HG03442 (cell line): ENCODE data around the gene FAM83F.
"Not testable (repeated sequence)": the region's sequence is repeated elsewhere in the genome, so short reads cannot be mapped to it uniquely, and the experiment has no call there.

Experiments used
- ATAC-seq: cut with Tn5 transposase; IDR thresholded peaks from one replicate; pipeline ENCODE4 v1.9.1; 2021; ENCODE audit warnings: mild to moderate bottlenecking, moderate library complexity; ENCODE audit not compliant: unreplicated experiment

The FAM83F gene

GRCh38 chr22:40009951-40010671 is 15.4 kb downstream of the FAM83F start:
- ATAC-seq: no peak

DNA sequence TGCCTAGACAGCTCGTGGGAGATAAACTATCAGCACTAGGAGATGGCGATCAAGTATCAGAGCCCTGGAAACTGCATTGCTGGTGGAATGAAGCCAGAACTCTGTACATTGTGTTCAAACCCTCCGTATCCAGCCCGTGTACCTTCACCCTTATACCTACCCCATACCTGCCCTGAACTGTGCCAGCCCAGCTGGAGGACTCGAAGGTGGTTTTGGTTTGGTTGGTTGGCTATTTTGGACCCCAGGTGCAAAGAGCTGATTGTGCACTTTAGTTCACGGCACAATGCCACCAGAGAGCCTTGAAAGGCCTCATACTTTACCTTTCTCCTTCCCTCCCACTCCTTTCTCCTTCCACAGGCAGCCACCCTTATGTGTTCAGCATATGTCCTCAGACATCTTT is 16.0 kb downstream of the FAM83F start:
- ATAC-seq: no peak

DNA sequence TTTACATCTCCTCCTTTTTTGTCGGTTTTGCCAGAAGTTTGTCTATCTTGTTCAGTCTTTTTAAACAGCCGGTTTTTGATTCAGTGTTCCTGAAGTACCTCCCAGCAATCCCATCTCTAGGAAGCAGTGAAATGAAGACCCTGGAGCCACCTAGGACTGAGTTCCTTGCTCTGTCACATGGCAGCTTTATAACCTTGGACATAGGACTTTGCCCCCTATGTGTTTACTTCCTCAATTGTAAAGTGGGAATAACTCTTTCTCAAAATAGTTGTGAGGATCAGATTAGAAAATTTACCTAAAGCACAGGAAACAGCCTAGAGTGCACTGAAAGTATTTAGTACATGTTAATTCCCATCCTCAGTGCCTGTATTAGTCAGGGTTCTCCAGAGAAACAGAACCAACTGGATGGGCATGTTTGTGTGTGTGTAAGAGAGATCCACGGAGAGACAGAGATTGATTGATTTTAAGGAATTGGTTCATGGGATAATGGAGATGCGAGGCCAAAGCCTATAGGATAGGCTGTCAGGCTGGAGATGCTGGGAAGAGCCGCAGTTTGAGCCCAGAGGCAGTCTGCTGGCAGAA is 20.0 kb downstream of the FAM83F start:
- ATAC-seq: no peak

GRCh38 chr22:40015358-40015976 is 20.7 kb downstream of the FAM83F start:
- ATAC-seq: no peak

DNA sequence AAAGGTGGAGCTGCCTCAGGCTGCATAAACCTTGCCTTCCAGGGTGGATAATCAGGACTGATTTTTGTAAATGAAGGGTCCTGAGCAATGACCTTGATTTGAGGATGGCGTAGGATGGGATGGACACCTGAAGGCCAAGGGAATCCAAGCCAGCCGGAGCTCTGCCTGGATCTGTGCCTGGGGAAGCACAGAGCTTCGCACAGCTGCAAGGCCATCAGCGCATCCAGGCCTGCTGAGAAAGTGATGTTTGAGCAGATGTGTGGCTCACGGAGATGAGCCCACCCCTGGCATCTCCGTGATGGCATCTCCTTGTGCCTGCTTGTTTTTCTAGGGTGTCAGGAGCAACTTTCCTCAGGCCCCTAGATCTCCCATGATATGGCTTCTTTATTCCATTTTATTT is 23.3 kb downstream of the FAM83F start:
- ATAC-seq: no peak

GRCh38 chr22:40019100-40019499 is 24.3 kb downstream of the FAM83F start:
- ATAC-seq: no peak

GRCh38 chr22:40020956-40021355 is 26.2 kb downstream of the FAM83F start:
- no peak for ATAC-seq

DNA sequence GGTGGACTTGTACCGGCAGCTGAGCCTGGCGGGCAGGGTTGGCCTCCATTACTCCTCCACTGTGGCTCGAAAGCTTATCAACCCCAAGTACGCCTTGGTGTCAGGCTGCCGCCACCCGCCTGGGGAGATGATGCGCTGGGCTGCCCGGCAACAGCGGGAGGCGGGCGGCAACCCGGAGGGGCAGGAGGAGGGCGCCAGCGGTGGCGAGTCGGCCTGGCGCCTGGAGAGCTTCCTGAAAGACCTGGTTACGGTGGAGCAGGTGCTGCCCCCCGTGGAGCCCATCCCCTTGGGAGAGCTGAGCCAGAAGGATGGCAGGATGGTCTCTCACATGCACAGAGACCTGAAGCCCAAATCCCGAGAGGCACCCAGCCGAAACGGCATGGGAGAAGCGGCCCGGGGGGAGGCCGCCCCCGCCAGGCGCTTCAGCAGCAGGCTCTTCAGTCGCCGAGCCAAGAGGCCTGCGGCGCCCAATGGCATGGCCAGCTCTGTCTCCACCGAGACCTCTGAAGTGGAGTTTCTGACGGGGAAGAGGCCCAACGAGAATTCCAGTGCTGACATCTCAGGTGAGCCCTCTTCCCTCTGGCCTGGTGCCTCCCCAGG is 26.7 kb downstream of the FAM83F start:
- no peak for ATAC-seq

- no peak for ATAC-seq
These were observed 27.9 kb downstream of the FAM83F start for GRCh38 chr22:40022536-40023240.

DNA sequence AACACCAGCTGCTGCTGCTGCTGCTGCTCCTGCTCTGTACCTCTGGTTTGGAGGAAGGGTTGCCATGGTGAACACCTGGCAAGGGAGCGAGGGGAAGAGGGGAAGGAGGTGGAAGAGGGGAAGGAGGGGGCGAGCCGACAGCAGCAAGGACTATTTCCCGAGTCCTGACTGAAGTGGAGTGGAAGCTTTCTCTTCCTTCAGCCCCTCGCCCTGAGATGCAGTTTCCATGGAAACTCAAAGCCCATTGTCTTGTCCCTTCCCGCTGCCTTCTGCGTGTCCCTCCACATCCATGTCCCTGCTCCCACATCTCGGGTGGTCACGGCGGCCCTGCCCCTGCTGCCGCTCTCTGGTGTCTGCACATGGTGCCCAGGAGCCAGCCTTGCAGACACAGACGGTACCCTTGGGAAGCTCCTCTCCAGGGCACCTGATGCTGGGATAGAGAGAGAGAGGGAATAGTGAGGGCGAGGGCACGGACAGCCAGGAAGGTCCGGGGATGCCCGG is 28.6 kb downstream of the FAM83F start:
- no peak for ATAC-seq

GRCh38 chr22:40024201-40025061 is 29.7 kb downstream of the FAM83F start:
- ATAC-seq: no peak

- ATAC-seq: not testable (repeated sequence)
These were observed 30.3 kb downstream of the FAM83F start for GRCh38 chr22:40025062-40025379.

DNA sequence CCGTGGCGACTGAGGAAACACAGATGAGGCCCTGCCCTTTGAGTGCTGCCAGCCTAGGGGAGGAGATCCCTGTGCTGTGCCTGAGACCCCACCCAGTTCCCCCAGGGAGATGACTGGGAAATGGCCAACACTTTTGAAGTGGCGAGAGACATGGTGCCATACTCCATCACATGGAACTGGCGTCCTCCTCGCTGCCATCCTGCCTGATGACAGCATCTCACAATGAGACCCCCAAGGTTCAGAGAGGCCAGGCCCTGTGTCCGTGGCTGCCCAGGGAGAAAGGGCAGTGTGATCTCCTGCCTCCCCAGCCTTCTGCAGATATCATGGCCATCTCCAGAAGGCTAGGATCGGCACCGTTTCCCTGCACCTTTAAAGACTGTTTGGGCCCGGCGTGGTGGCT is 31.1 kb downstream of the FAM83F start:
- ATAC-seq: no peak

- no peak for ATAC-seq
These were observed 31.9 kb downstream of the FAM83F start for GRCh38 chr22:40026641-40027040.

DNA sequence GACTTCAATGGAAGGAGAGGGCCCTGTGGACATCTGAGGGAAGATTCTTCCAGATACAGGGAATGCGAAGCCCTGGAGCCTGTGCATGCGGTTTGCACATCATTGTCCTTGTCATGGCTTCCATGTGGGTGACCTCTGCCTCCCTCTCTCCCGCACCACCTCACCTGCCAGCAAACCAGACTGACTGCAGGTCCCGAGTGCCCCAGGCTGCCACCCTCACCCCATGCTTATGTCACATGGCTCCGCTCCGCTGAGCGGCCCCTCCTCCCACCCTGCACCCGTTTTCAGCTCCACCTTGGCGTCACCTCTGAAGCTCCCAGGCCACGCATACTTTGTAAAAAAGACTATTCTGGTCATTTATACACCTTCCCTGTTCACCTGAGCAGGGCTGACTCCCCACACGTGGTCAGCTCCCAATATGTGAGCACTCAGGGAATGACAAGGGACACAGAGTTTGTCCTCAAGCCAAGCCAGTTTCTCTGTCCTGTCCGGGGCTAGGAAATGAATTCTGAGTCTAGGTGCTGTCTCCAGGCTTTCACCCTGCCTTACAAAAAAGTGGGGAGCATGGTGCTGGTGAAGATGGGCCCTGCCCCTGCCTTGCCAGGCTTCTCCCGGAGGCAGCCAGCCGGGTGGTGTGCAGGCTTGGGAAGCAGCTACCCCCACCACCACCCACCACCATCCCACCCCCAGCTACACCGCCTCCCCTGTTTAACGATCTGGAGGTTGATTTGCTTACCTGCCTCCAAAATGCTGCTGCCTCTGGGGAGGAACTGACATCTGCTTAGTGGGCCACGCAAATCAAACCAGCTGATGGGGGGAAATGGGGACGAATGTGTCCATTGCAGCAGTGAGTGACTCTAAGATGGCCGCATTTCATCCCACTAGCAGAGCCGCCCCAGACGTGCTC is 32.7 kb downstream of the FAM83F start:
- ATAC-seq: no peak

GRCh38 chr22:40028098-40028425 is 33.3 kb downstream of the FAM83F start:
- no peak for ATAC-seq

DNA sequence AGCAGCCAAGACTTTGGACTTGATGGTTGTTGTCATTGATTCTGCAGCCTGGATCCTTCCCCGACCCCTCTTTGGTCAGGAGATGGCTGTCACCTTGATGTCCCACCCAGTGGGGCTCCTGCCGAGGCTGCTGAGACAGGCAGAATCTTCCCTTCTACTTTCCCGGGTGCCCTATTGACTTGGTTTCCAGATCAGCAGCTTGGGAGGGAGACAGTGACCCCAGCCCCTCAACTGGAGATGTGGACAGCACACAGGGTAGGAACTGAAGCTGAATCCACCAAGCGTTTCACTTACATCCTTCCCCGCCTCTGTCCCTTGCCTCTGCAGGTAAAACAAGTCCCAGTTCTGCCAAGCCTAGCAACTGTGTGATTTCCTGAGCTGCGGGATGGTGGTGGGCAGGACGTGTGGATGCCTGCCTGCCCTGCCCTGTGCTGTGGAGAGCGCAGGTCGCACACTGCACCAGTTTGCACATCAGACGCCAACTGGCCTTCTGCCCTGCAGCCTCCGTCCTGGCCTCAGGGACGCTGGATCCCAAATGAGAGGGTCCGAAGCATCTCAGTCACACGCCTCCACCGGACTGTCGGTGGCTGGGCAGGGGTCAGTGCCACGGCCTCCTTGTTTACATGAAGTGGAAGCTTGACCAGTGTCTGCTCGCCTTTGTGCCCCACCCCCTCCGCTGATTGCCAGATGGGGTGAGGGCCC is 34.6 kb downstream of the FAM83F start:
- ATAC-seq: no peak

GRCh38 chr22:40030026-40030757 is 35.4 kb downstream of the FAM83F start:
- no peak for ATAC-seq
